ENCODE data around the gene TIMM8B.
"Not testable (repeated sequence)": the region's sequence is repeated elsewhere in the genome, so short reads cannot be mapped to it uniquely, and the experiment has no call there.

TIMM8B gene

GRCh38 chr11:112073941-112074811 is 12.4 kb downstream of the TIMM8B start, which contains the start of the genes NKAPD1 and PIH1D2:
Gene NKAPD1, plus strand, starts transcription at chr11:112074299. Its CDS starts 1,276 bp downstream, at chr11:112075575.
Gene PIH1D2, minus strand, starts transcription at chr11:112074017. Its CDS starts 843 bp downstream, at chr11:112073174.
- peak; percentile 58 for DNase-seq

DNA sequence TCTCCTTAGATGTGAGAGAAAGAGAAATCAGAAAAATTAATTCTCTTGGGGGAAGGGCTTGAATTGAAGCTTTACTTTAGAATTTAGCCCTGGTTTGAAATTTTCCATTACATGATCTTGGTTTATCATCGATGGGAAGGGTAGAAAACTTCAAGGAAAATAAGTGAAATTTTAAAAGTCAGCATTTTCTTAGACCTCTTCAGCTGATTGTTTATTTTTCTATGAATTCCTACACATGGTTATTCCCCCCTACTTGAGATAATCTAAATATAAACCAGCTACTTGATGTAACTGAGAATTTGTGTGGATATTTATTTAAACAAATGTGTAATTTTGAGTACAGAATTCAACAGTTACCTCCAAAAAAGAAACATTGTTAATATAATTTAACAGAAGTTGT is 23.6 kb downstream of the TIMM8B start:
- DNase-seq: no peak

DNA sequence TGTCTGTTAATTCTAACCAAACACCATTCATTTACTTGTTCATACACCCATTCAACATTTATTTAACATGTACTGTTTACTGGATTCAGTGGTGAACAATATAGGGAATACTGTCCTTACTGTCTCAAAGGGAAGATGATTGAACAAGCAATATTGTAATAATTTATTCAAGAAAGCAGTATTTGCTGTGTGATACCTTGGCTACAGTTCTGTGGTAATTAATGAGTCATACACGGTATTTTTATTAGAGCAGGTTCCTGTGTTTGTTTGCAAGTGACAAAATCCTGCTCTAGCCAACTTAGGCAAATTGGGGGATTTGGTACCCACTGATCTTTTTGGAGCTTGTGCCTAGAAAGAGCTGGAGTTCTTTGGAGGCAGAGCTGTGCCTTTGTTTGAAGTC is 28.5 kb downstream of the TIMM8B start:
- no peak for DNase-seq

- no peak for DNase-seq
These were observed 29.4 kb downstream of the TIMM8B start for GRCh38 chr11:112057170-112057569.

DNA sequence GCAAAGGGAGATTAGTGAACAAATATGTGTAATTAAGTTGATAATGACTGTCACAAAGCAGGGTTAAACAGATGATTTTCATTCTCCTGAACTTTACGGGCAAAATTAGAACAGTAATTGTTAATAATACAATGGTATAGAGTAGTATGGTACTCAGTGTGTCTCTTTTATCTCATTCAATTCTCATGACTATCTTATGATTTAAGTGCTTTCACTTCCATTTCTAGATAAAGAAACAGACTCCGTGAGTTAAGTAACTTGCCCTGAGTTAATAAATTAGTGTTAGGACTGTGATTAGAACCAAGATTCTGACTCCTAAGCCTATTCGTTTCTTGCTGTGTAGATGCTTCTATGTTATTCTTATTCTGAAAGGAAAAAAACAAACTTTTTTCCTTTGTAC is 34.8 kb downstream of the TIMM8B start:
- no peak for DNase-seq

GRCh38 chr11:112050721-112051120 is 35.8 kb downstream of the TIMM8B start:
- no peak for DNase-seq

DNA sequence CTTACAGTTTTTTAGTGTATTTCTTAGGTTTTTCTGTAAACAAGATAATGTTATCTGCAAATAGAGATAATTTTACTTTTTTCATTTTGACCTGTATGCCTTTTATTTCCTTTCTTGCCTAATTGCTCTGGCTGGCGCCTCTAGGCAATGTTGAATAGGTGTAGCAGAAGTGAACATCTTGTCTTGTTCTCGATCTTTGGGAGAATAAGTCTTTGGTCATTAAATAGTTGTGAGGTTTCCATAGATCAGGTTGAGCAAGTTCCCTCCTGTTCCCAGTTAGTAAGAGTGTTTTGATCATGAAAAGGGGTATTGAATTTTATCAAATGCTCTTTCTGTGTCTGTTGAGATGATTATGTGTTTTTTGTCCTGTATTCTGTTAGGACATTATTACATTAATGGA is 36.8 kb downstream of the TIMM8B start:
- no peak for DNase-seq

- DNase-seq: not testable (repeated sequence)
These were observed 38.3 kb downstream of the TIMM8B start for GRCh38 chr11:112048256-112048655.

- not testable (repeated sequence) for DNase-seq
These were observed 39.9 kb downstream of the TIMM8B start for GRCh38 chr11:112046647-112047046.

GRCh38 chr11:112044961-112045360 is 41.6 kb downstream of the TIMM8B start:
- no peak for DNase-seq

GRCh38 chr11:112042961-112043304 is 43.6 kb downstream of the TIMM8B start:
- no peak for DNase-seq

- no peak for DNase-seq
These were observed 44.2 kb downstream of the TIMM8B start for GRCh38 chr11:112042161-112042960.

DNA sequence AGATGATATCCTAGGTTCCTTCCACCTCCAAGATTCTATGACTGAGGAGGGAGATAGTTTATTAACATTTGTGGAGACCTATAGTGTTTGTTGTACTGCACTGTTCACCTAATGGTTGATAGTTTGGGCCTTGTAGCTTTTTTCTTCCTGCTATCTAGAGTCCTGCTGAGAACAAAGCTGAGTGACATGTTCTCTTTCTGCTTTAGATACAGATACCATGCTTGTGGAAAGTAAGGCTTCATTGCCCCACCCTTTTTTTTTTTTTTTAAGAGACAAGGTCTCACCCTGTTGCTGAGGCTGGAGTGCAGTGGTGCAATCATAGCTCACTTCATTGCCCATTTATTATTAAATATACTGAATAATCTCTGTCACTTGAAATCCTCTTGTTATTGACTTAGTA is 49.0 kb downstream of the TIMM8B start:
- no peak for DNase-seq

All from NCI-H1048 (cell line).